ENCODE data around the gene PLB1. TPM values are rescaled to one million over a fixed set of nuclear protein-coding genes. Genes with fewer than 3 reads are reported as not detected.

The PLB1 gene
- total and polyA plus RNA-seq, 2 experiments from 2014 or later, result 0.06 to 0.21 TPM

- Histone ChIP-seq H3K27me3 (ENCODE audit: insufficient read depth) (no peaks in the 10 kb centered on the region), H4K20me1 (replicated peaks; ENCODE audit: insufficient read depth) (no peaks in the 10 kb centered on the region), H3F3A (replicated peaks; ENCODE audit: low read depth) (no peaks in the 10 kb centered on the region), H2AFZ (no peak overlapping the region), H3K79me2 (replicated peaks; ENCODE audit: insufficient read depth) (no peaks in the 10 kb centered on the region), H3K27ac (ENCODE audit: low read depth) (no peak overlapping the region), H3K4me2 (no peak overlapping the region), H3K4me1 (ENCODE audit: insufficient read depth) (no peaks in the 10 kb centered on the region), H3K4me3 (no peak overlapping the region), H3K9me2 (ENCODE audit: insufficient read depth) (no peaks in the 10 kb centered on the region), H3K36me3 (ENCODE audit: insufficient read depth) (no peaks in the 10 kb centered on the region)
- ATAC-seq (no peak), DNase-seq (ENCODE audit: low spot score) (no peak)
- Mint-ChIP-seq H3K27me3 (ENCODE audit: insufficient read depth, low read depth, poor library complexity) (peaks cover 3% of the 10 kb centered on the region), H3K36me3 (ENCODE audit: low read depth) (no peaks in the 10 kb centered on the region), H3K4me1 (peaks cover 15% of the 10 kb centered on the region; the same call in 2 of the 3 replicates), H3K9me3 (no peaks in the 10 kb centered on the region), H3K27ac (no peak overlapping the region), H3K4me3 (no peak overlapping the region)
- TF ChIP-seq JUNB (IDR thresholded peaks at IDR 0.05; ENCODE audit: unreplicated experiment) (no peak), EZH2phosphoT487 (IDR thresholded peaks at IDR 0.05; ENCODE audit: unreplicated experiment) (no peak), NANOG (IDR thresholded peaks at IDR 0.05; ENCODE audit: borderline replicate concordance) (no peak), EZH2 (IDR thresholded peaks at IDR 0.05; ENCODE audit: low read depth, unreplicated experiment) (no peak), STAT1 (IDR thresholded peaks at IDR 0.05; ENCODE audit: unreplicated experiment) (no peak), ZNF114 (CRISPR knock-in tag; IDR thresholded peaks at IDR 0.05) (no peak), CTCF (conservative IDR thresholded peaks at IDR 0.05; ENCODE audit: low read depth in 2 of 2) (no peak), ZNF331 (CRISPR knock-in tag; IDR thresholded peaks at IDR 0.05; ENCODE audit: low read depth) (no peak), CREB1 (CRISPR knock-in tag; IDR thresholded peaks at IDR 0.05; ENCODE audit: low read depth) (no peak), ETS1 (IDR thresholded peaks at IDR 0.05) (no peak), REST (IDR thresholded peaks at IDR 0.05; ENCODE audit: unreplicated experiment) (no peak), POLR2AphosphoS5 (IDR thresholded peaks at IDR 0.05; ENCODE audit: low read depth) (no peak), ZNF462 (CRISPR knock-in tag; IDR thresholded peaks at IDR 0.05) (no peak)
Observed at GRCh38 chr2:28639836-28640235, 144.0 kb downstream of the PLB1 start.
